Measurements from ENCODE around the gene ZDHHC12.

The ZDHHC12 gene

DNA sequence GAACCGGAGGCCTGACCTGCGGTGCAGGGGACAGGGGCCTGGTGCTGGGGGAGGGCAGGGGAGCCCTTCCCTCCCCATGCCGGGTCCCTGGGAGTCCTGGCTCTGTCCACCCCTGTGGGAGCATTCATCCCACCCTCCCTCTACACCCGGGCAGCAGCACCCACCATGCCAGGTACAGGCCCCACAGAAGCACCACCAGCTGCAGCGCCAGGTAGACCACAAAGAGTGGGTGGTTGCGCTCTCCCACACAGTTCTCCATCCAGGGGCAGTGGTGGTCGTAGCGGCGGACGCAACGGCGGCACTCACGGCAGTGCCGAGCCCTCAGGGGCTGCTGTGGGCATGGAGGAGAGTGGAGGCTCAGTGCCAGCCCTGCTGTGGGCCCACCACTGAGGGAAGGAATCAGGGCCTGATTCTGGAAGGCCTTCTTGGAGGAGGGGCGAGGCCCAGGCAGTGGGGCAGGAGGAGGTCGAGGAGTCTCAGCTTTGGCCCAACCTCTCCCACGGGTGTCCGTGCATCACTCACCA, 2.4 kb downstream of the ZDHHC12 start:
- H3K4me1 Mint-ChIP-seq (ENCODE audit: low read depth), result peaks cover 31% of the 10 kb centered on the region
- H3K36me3 Mint-ChIP-seq (ENCODE audit: low read depth), result peaks cover 4% of the 10 kb centered on the region
- H3K4me3 Mint-ChIP-seq, result no peak overlapping the region
- H3K9me3 Mint-ChIP-seq, result no peaks in the 10 kb centered on the region
- no peak overlapping the region for H3K27ac Mint-ChIP-seq
- no peaks in the 10 kb centered on the region for H3K27me3 Mint-ChIP-seq

DNA sequence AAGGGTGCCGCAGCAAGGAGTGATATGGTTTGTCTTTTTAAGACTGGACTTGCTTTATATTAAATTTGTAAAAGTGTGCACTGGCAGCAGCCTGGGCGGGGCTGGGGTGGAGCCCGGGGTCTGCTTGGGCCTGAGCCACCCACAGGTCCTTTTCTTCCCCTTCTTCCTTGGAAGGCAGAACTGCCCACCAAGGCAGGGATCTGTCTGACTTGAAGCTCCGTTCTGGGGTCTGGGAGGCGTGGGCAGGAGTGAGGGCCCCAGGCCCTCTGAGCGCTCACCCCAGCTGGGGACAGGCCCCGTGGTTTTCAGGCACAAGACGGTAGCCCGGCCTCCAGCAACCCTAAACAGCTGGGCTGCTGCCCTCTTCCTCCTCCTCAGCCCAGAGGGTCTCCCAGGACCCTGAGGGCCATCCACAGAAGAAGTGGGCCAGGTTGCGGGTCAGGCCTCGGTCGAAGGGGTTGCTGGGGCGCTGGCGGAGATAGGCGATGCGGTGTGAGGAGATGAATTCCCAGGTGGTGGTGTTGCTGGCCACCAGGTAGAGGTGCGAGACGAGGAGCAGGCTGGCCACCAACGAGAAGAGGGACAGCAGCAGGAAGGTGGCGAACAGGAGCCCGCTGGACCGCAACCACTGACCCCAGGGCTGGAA, 3.0 kb downstream of the ZDHHC12 start:
- Mint-ChIP-seq H3K9me3 (no peaks in the 10 kb centered on the region), H3K4me3 (no peak overlapping the region), H3K27me3 (no peaks in the 10 kb centered on the region), H3K36me3 (ENCODE audit: low read depth) (peaks cover 4% of the 10 kb centered on the region), H3K4me1 (ENCODE audit: low read depth) (peaks cover 28% of the 10 kb centered on the region), H3K27ac (no peak overlapping the region)

DNA sequence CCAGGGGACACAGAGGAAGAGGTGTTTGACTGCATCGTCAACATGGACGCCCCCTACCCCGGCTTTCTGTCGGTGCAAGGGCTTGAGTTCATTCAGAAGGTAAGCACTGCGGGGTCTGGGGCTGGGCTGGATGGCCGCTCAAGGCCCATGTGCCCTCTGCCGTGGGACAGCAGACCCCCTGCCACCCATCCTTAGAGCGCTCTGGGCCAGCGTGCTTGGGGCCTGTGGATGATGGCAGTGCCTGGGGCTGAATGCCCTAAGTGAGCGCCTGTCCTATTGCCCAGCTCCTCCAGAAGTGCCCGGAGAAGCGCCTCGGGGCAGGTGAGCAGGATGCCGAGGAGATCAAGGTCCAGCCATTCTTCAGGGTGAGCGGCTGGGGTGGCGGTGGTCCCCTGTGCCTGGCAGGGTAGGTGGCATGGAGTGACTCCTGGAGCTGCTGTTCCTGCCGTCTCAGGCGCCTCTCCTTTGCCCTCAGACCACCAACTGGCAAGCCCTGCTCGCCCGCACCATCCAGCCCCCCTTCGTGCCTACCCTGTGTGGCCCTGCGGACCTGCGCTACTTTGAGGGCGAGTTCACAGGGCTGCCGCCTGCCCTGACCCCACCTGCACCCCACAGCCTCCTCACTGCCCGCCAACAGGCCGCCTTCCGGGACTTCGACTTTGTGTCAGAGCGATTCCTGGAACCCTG, 3.9 kb downstream of the ZDHHC12 start:
- no peak overlapping the region for H3K4me3 Mint-ChIP-seq

DNA sequence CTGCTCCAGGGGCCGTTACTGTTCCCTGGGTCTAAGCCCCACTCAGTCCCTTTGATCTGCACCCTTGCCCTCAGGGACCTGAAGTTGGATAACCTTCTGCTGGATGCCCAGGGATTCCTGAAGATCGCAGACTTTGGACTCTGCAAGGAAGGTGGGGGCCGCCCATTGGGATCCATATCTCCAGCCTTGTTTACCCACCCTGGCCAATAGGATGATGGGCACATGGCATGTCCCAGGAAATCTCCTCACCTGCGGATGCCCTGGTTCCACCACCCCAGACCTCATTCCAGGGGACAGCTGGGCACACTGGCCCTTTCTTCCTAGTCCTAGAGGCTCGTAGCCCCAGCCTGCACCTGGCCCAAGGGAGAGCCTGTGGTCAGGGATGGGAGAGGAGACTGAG, 5.5 kb downstream of the ZDHHC12 start:
- Mint-ChIP-seq H3K27ac (no peak overlapping the region), H3K9me3 (no peaks in the 10 kb centered on the region), H3K27me3 (no peaks in the 10 kb centered on the region), H3K36me3 (ENCODE audit: low read depth) (peaks cover 4% of the 10 kb centered on the region), H3K4me3 (no peak overlapping the region), H3K4me1 (ENCODE audit: low read depth) (peaks cover 11% of the 10 kb centered on the region)

More for the DNA sequence above, 3.9 kb downstream of the ZDHHC12 start:
- Mint-ChIP-seq H3K27ac (no peak overlapping the region), H3K4me1 (ENCODE audit: low read depth) (peaks cover 21% of the 10 kb centered on the region), H3K36me3 (ENCODE audit: low read depth) (peaks cover 4% of the 10 kb centered on the region), H3K9me3 (no peaks in the 10 kb centered on the region), H3K27me3 (no peaks in the 10 kb centered on the region)

DNA sequence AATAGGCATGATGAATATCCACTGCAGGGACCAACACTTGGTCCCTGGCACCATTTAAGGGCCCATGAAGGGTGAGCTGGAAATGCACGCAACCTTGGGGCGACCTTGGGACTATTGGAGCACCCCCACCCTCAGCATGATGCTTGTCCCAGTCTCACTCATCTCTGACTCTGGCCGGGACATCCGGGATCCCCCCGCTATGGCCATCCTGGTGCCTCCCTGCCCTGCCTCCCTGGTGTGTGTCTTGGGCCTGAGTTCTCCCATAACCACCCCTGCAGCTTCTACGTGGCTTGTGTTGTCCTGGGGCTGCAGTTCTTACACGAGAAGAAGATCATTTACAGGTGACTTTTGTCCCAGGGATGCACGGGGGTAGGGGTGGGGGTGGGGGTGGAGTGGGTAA, 5.9 kb downstream of the ZDHHC12 start:
- peaks cover 9% of the 10 kb centered on the region for H3K4me1 Mint-ChIP-seq (ENCODE audit: low read depth)
- no peaks in the 10 kb centered on the region for H3K27me3 Mint-ChIP-seq
- no peak overlapping the region for H3K27ac Mint-ChIP-seq
- H3K36me3 Mint-ChIP-seq (ENCODE audit: low read depth), result peaks cover 4% of the 10 kb centered on the region
- no peak overlapping the region for H3K4me3 Mint-ChIP-seq
- H3K9me3 Mint-ChIP-seq, result no peaks in the 10 kb centered on the region

DNA sequence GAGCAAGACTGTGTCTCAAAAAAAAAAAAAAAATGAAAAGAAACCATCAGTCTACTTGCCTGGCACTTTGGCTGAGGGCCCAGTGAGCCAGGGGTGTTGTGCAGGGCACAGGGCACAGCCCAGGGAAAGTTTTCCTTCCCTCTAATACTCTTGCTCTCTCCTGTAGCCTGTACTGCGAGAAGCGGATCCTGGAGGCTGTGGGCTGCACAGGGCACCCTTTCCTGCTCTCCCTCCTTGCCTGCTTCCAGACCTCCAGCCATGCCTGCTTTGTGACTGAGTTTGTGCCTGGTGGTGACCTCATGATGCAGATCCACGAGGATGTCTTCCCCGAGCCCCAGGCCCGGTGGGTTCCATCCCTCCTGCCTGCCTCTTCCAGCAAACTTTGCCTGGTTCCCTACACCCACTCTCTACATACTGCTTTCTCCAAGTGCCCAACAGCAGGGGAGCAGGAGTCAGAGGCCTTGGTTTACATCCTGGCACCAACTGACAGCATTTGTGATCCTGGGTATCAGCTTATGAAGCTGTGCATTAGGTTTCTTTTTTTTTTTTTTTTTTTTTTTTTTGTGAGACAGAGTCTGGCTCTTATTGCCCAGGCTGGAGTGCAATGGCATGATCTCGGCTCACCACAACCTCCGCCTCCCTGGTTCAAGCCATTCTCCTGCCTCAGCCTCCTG, 7.2 kb downstream of the ZDHHC12 start:
- Mint-ChIP-seq H3K9me3 (no peaks in the 10 kb centered on the region), H3K27me3 (no peaks in the 10 kb centered on the region), H3K4me3 (no peak overlapping the region), H3K36me3 (ENCODE audit: low read depth) (peaks cover 4% of the 10 kb centered on the region), H3K4me1 (ENCODE audit: low read depth) (no peaks in the 10 kb centered on the region), H3K27ac (no peak overlapping the region)

DNA sequence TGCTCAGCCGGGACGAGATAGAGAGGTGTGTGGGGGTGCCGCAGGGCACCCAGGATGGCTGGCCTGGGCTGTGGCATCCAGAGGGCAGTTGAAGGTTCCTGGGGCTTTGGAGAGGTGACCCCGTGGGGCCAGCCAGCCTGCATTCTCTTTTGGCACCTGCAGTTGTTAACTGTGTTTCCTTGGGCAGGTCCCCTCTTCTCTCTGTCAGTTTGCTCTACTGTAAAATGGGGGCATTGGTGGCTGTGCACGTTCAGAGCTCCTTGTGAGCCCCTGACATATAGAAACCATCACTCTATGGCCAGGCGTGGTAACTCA, 8.5 kb downstream of the ZDHHC12 start:
- H3K27ac Mint-ChIP-seq, result no peak overlapping the region

DNA sequence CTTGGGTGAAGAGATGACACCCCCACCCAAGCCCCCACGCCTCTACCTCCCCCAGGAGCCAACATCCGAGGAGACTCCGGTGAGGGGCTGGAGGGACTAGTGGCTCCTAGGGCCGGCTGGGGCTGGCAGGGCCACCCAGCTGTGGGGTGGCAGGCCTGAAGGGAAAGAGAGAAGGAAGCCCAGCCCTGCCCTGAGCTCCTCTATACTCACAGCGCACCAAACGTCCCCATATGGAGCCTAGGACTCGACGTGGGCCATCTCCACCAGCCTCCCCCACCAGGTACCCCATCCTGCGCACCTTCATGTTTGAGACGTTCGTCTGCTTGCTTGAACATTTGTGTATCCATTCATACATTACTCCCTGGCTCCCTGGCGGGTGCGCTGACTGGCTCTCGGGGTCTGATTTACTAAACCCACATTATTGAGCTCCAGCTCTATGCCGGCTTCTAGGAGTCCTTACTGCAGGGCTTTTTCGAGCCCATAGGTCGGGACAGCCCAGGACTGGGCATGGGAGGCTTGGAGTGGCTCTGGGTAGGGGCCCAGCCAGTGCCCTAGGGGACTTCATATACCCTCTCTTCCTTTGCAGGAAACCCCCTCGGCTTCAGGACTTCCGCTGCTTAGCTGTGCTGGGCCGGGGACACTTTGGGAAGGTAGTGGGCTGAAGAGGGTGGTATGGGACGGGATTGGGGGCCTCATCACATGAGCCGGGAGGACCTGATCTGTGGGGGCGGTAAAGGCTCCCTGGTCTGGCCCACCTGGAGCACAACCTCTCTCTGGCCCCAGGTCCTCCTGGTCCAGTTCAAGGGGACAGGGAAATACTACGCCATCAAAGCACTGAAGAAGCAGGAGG, 9.1 kb downstream of the ZDHHC12 start:
- no peak overlapping the region for H3K27ac Mint-ChIP-seq
- no peaks in the 10 kb centered on the region for H3K36me3 Mint-ChIP-seq (ENCODE audit: low read depth)
- no peaks in the 10 kb centered on the region for H3K9me3 Mint-ChIP-seq
- H3K27me3 Mint-ChIP-seq, result no peaks in the 10 kb centered on the region
- no peaks in the 10 kb centered on the region for H3K4me1 Mint-ChIP-seq (ENCODE audit: low read depth)
- no peak overlapping the region for H3K4me3 Mint-ChIP-seq

More for the DNA sequence above, 8.5 kb downstream of the ZDHHC12 start:
- Mint-ChIP-seq H3K4me1 (ENCODE audit: low read depth) (no peaks in the 10 kb centered on the region), H3K9me3 (no peaks in the 10 kb centered on the region), H3K36me3 (ENCODE audit: low read depth) (peaks cover 1% of the 10 kb centered on the region), H3K27me3 (no peaks in the 10 kb centered on the region), H3K4me3 (no peak overlapping the region)

DNA sequence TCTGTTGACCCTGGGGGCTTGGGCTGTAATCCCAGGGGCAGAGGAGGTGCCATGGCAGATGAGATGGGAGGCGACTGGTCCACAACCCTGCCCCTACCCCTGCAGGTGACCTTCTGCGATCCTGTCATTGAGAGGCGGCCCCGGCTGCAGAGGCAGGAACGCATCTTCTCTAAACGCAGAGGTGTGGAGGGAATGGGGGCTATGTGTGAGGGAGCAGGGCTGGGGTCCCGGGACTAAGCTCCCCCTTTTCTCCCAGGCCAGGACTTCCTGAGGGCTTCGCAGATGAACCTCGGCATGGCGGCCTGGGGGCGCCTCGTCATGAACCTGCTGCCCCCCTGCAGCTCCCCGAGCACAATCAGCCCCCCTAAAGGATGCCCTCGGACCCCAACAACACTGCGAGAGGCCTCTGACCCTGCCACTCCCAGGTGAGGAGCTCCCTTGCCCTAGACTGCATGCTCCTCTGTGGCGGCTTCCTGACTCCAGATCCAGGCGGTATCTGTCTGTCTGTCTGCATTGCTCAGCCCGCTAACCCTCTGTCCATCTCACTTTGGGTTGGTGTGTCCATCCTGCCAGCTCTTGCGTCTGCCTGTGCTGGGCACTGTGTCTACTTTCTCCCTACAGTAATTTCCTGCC, 9.9 kb downstream of the ZDHHC12 start:
- no peak overlapping the region for H3K27ac Mint-ChIP-seq

DNA sequence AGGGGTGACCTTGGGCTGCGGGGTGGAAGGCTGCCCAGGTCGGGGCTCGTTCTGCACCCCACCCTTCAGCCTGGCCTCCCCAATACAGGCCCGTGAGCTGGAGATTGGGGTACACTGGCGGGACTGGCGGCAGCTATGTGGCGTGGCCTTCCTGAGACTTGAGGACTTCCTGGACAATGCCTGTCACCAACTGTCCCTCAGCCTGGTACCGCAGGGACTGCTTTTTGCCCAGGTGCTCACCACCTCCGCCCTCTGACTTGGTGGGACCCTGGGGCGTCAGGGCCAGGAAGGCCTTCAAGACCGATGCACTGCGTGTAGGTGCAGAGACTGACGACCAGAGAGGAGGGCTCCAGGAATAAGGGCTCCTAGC, 10.5 kb downstream of the ZDHHC12 start:
- Mint-ChIP-seq H3K4me1 (ENCODE audit: low read depth) (no peaks in the 10 kb centered on the region), H3K4me3 (no peak overlapping the region), H3K9me3 (no peaks in the 10 kb centered on the region), H3K36me3 (ENCODE audit: low read depth) (no peaks in the 10 kb centered on the region), H3K27me3 (no peaks in the 10 kb centered on the region), H3K27ac (no peak overlapping the region)

More for the DNA sequence above, 9.9 kb downstream of the ZDHHC12 start:
- H3K27me3 Mint-ChIP-seq, result no peaks in the 10 kb centered on the region
- no peaks in the 10 kb centered on the region for H3K4me1 Mint-ChIP-seq (ENCODE audit: low read depth)
- no peaks in the 10 kb centered on the region for H3K9me3 Mint-ChIP-seq
- H3K4me3 Mint-ChIP-seq, result no peak overlapping the region
- no peaks in the 10 kb centered on the region for H3K36me3 Mint-ChIP-seq (ENCODE audit: low read depth)

DNA sequence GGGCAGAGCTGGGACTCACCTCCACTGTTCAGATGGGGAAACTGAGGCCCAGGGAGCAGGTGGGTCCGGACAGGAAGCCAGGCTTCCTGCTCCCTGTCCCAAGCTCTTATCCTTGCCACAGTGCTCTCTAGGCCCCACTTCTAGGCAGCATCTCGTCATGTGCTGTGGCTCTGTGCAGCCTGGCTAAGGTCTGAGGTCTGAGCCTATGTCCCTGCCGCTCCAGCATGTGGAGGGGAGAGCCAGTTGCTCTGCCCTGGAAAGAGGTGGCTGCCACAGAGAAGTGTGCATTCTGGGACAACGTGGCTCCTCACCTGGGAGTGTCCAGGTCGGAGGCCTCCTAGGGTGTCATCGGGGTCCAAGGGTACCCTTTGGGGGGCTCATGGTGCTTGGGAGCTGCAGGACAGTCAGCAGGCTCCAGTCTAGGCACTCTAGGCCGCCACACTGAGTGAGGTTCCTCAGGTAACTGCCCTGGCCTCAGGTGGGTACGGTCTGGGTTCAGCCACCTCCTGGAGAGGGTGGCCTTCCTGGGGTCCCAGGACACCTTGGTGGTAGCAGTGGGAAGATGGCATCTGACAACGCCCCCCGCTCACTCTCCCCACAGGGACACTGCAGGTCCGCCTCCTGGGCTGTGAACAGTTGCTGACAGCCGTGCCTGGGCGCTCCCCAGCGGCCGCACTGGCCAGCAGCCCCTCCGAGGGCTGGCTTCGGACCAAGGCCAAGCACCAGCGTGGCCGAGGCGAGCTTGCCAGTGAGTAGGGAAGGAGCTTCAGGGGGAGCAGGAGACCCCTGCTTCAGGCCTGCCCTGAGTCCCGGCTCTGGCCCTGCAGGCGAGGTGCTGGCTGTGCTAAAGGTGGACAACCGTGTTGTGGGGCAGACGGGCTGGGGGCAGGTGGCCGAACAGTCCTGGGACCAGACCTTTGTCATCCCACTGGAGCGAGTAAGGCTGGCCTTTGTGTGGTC, 11.2 kb downstream of the ZDHHC12 start:
- no peak overlapping the region for H3K27ac Mint-ChIP-seq
- no peaks in the 10 kb centered on the region for H3K36me3 Mint-ChIP-seq (ENCODE audit: low read depth)
- no peak overlapping the region for H3K4me3 Mint-ChIP-seq
- no peaks in the 10 kb centered on the region for H3K4me1 Mint-ChIP-seq (ENCODE audit: low read depth)
- H3K27me3 Mint-ChIP-seq, result no peaks in the 10 kb centered on the region
- no peaks in the 10 kb centered on the region for H3K9me3 Mint-ChIP-seq

DNA sequence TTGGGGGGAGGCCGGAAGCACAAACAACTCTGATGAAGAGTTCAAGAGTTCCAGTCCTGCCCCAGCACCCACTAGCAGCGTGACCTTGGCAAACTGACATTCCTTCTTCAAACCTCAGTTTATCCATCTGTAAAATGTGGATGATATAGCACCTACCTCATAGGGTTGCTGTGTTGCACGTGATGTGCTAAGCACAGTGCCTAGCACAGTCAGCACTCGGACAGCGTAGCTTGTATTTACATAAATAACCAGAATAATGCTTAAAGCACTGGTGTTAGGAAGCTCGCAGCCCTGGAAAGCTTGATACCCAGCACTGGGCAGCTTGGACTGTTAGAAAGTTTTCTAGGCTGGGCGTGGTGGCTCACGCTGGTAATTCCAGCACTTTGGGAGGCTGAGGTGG, 16.5 kb downstream of the ZDHHC12 start:
- Mint-ChIP-seq H3K9me3 (no peaks in the 10 kb centered on the region), H3K27ac (no peak overlapping the region), H3K4me3 (no peak overlapping the region), H3K27me3 (no peaks in the 10 kb centered on the region), H3K36me3 (ENCODE audit: low read depth) (no peaks in the 10 kb centered on the region), H3K4me1 (ENCODE audit: low read depth) (peaks cover 4% of the 10 kb centered on the region)

DNA sequence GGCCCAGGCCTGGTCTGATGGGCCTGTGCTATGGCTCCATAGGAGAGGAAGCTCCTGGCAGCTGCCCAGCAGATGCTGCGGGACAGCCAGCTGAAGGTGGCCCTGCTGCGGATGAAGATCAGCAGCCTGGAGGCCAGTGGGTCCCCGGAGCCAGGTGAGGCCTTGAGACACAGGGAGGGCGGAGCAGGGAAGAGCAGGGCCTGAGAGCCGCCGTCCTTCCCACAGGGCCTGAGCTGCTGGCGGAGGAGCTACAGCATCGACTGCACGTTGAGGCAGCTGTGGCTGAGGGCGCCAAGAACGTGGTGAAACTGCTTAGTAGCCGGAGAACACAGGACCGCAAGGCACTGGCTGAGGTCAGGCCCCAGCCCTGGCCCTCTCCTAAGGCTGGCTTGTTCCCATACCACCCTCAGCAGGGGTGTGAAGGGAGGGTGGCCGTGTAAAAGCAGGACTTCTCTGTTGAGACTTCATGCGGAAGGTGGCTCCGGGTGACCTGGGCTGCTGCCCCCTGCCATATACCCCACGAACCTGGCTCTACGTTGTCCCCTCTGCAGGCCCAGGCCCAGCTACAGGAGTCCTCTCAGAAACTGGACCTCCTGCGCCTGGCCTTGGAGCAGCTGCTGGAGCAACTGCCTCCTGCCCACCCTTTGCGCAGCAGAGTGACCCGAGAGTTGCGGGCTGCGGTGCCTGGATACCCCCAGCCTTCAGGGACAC, 17.1 kb downstream of the ZDHHC12 start:
- no peaks in the 10 kb centered on the region for H3K9me3 Mint-ChIP-seq
- H3K36me3 Mint-ChIP-seq (ENCODE audit: low read depth), result no peaks in the 10 kb centered on the region
- peaks cover 8% of the 10 kb centered on the region for H3K4me1 Mint-ChIP-seq (ENCODE audit: low read depth)
- H3K27me3 Mint-ChIP-seq, result no peaks in the 10 kb centered on the region
- H3K27ac Mint-ChIP-seq, result no peak overlapping the region
- H3K4me3 Mint-ChIP-seq, result no peak overlapping the region

All from stimulated activated naive CD8-positive, alpha-beta T cell treated with anti-CD3 and anti-CD28 coated beads, Interleukin-15, Interleukin-2, amounts not matched to agents 100 ng/mL and 50 ng/mL, for 24 hours (primary cell).